H1 (cell line): Measurements from ENCODE around the gene ZSCAN10. TPM values are rescaled to one million over a fixed set of nuclear protein-coding genes. Genes with fewer than 3 reads are reported as not detected.
"Not testable (repeated sequence)": the region's sequence is repeated elsewhere in the genome, so short reads cannot be mapped to it uniquely, and the experiment has no call there.

Source experiments
- CTCF ChIA-PET: fragments of 300-600 bp; sonication (Branson Sonifier 250); formaldehyde crosslinking; loops from one replicate; lab custom pipeline; 2021; ENCODE audit not compliant: partially characterized antibody; lab: Charles Lee
- POLR2A ChIA-PET: fragments of 300-600 bp; sonication (Branson Sonifier 250); formaldehyde crosslinking; loops from one replicate; lab custom pipeline; 2021; ENCODE audit warnings: inconsistent platforms; ENCODE audit not compliant: partially characterized antibody; lab: Charles Lee
- DNase-seq, 2 experiments: peaks; one replicate each; pipeline versions ENCODE4 v3.0.0 to v3.0.0-alpha.2; 2010 to 2022; ENCODE audit warnings: low spot score in 2 of 2, low read depth in 1 of 2, mixed read lengths in 1 of 2
- FAIRE-seq: peaks from 2 replicates; lab custom pipeline; 2011; peaks lifted over from hg19 to GRCh38; lab: Jason Lieb, UNC
- H2AFZ ChIP-seq: 2 replicates; pipeline ENCODE4 v1.8.1; 2012; ENCODE audit warnings: low read length, inconsistent platforms
- H2AK5ac ChIP-seq: 2 replicates; pipeline ENCODE4 v1.6.1; 2013; ENCODE audit warnings: low read depth, low read length
- H2BK120ac ChIP-seq: replicated peaks from 2 replicates; pipeline ENCODE3; 2013; ENCODE audit warnings: low read depth, low read length, inconsistent platforms
- H2BK12ac ChIP-seq: 2 replicates; pipeline ENCODE4 v1.6.1; 2013; ENCODE audit warnings: low read depth, low read length
- H2BK15ac ChIP-seq: 2 replicates; pipeline ENCODE4 v1.6.1; 2013; ENCODE audit warnings: low read length
- H2BK20ac ChIP-seq: 2 replicates; pipeline ENCODE4 v1.6.1; 2013; ENCODE audit warnings: low read length
- H2BK5ac ChIP-seq: 2 replicates; pipeline ENCODE4 v1.6.1; 2013; ENCODE audit warnings: low read depth, low read length
- H3K14ac ChIP-seq: 2 replicates; pipeline ENCODE4 v1.6.1; 2013; ENCODE audit warnings: inconsistent platforms; ENCODE audit not compliant: insufficient read length
- H3K18ac ChIP-seq: 2 replicates; pipeline ENCODE4 v1.6.1; 2013; ENCODE audit warnings: low read length; ENCODE audit errors: extremely low read depth
- H3K23ac ChIP-seq: 2 replicates; pipeline ENCODE4 v1.6.1; 2013; ENCODE audit warnings: inconsistent platforms; ENCODE audit not compliant: insufficient read length
- H3K23me2 ChIP-seq: 2 replicates; pipeline ENCODE4 v1.6.1; 2013; ENCODE audit warnings: low read depth, low read length
- H3K27ac ChIP-seq: 2 replicates; pipeline ENCODE4 v1.6.1; 2011; ENCODE audit warnings: low read depth, low read length, inconsistent platforms
- H3K27me3 ChIP-seq, 4 experiments: replicated peaks in 1 of 4; 1 replicate in 1 of 4; 2 replicates in 3 of 4; pipeline versions ENCODE4 v1.6.1 to v1.8.1; 2011 to 2013; ENCODE audit warnings: low read length in 3 of 4, mild to moderate bottlenecking in 3 of 4, inconsistent platforms in 2 of 4, mixed read lengths in 2 of 4, moderate library complexity in 1 of 4; ENCODE audit not compliant: control insufficient read depth in 3 of 4, insufficient read depth in 3 of 4; ENCODE audit errors: extremely low read depth in 1 of 4
- H3K36me3 ChIP-seq, 4 experiments: 2 replicates each; pipeline versions ENCODE4 v1.6.1 to v1.8.1; 2011 to 2013; ENCODE audit warnings: mild to moderate bottlenecking in 4 of 4, low read length in 3 of 4, moderate library complexity in 2 of 4, control low read depth in 1 of 4, inconsistent platforms in 1 of 4; ENCODE audit not compliant: insufficient read depth in 4 of 4, control insufficient read depth in 2 of 4
- H3K4ac ChIP-seq: replicated peaks from 2 replicates; pipeline ENCODE3; 2013; ENCODE audit warnings: low read length, low read depth, mixed read lengths, inconsistent platforms; ENCODE audit not compliant: insufficient read length
- H3K4me1 ChIP-seq, 4 experiments: replicated peaks in 1 of 4; 1 replicate in 1 of 4; 2 replicates in 3 of 4; pipeline versions ENCODE4 v1.6.1 to v1.8.1; 2011 to 2013; ENCODE audit warnings: low read length in 3 of 4, inconsistent platforms in 2 of 4, mixed read lengths in 1 of 4; ENCODE audit not compliant: insufficient read depth in 4 of 4, control insufficient read depth in 3 of 4
- H3K4me2 ChIP-seq, 2 experiments: 2 replicates each; pipeline versions ENCODE4 v1.6.1 to v1.8.1; 2011 to 2013; ENCODE audit warnings: low read depth in 2 of 2, low read length in 2 of 2, control low read depth in 1 of 2, inconsistent platforms in 1 of 2, mild to moderate bottlenecking in 1 of 2; ENCODE audit not compliant: insufficient read depth in 1 of 2
- H3K4me3 ChIP-seq, 4 experiments: fragments of 200-600, 300-600 bp in 1 of 4; sonication (generic), shearing (Covaris generic), sonication (Bioruptor Twin) in 1 of 4; 2 replicates each; pipeline versions ENCODE4 v1.5.1 to v1.8.1; 2011 to 2016; ENCODE audit warnings: low read length in 4 of 4, low read depth in 3 of 4, control low read depth in 2 of 4, inconsistent platforms in 2 of 4, mild to moderate bottlenecking in 2 of 4, mixed read lengths in 1 of 4, moderate library complexity in 1 of 4; ENCODE audit not compliant: insufficient read depth in 2 of 4; ENCODE audit errors: extremely low read depth in 1 of 4
- H3K56ac ChIP-seq: replicated peaks from 2 replicates; pipeline ENCODE3; 2013; ENCODE audit warnings: low read depth, mild to moderate bottlenecking, mixed read lengths, low read length, inconsistent platforms; ENCODE audit not compliant: insufficient read length
- H3K79me1 ChIP-seq: 2 replicates; pipeline ENCODE4 v1.6.1; 2013; ENCODE audit warnings: low read depth, low read length, control low read depth
- H3K79me2 ChIP-seq, 2 experiments: 2 replicates each; pipeline versions ENCODE4 v1.6.1 to v1.8.1; 2012 to 2013; ENCODE audit warnings: low read length in 2 of 2, mild to moderate bottlenecking in 2 of 2, inconsistent platforms in 1 of 2; ENCODE audit not compliant: insufficient read depth in 2 of 2, control insufficient read depth in 1 of 2
- H3K9ac ChIP-seq, 4 experiments: replicated peaks in 1 of 4; 1 replicate in 1 of 4; 2 replicates in 3 of 4; pipeline versions ENCODE4 v1.6.1 to v1.8.1; 2011 to 2013; ENCODE audit warnings: low read depth in 3 of 4, low read length in 3 of 4, control low read depth in 2 of 4, mild to moderate bottlenecking in 2 of 4, moderate library complexity in 2 of 4, inconsistent platforms in 1 of 4; ENCODE audit errors: extremely low read depth in 1 of 4
- H3K9me3 ChIP-seq, 2 experiments: 2 replicates each; pipeline versions ENCODE4 v1.6.1 to v1.8.1; 2012 to 2013; ENCODE audit warnings: mild to moderate bottlenecking in 2 of 2, moderate library complexity in 2 of 2, control low read depth in 1 of 2, inconsistent platforms in 1 of 2, low read depth in 1 of 2, low read length in 1 of 2, mixed read lengths in 1 of 2; ENCODE audit not compliant: insufficient read depth in 2 of 2
- H4K20me1 ChIP-seq, 2 experiments: replicated peaks in 1 of 2; 2 replicates each; pipeline versions ENCODE3 to v1.8.1; 2011 to 2013; ENCODE audit warnings: inconsistent platforms in 2 of 2, low read length in 2 of 2, mild to moderate bottlenecking in 1 of 2; ENCODE audit not compliant: insufficient read depth in 2 of 2, control insufficient read depth in 1 of 2
- H4K5ac ChIP-seq: 2 replicates; pipeline ENCODE4 v1.6.1; 2013; ENCODE audit warnings: low read length, low read depth, mixed read lengths, inconsistent platforms; ENCODE audit not compliant: insufficient read length
- H4K8ac ChIP-seq: 2 replicates; pipeline ENCODE4 v1.8.0; 2013; ENCODE audit warnings: mild to moderate bottlenecking, moderate library complexity, low read length, inconsistent platforms; ENCODE audit not compliant: insufficient read depth; ENCODE audit errors: extremely low read depth
- H4K91ac ChIP-seq: replicated peaks from 2 replicates; pipeline ENCODE3; 2013; ENCODE audit warnings: low read length, mixed read lengths, inconsistent platforms; ENCODE audit not compliant: insufficient read length
- WGBS, 2 experiments: shearing (Covaris generic) in 1 of 2; methylation state at CpG; one replicate each; pipeline versions ENCODE4 v1.1.6 to v1.1.7; 2013 to 2015; ENCODE audit warnings: low lambda C conversion rate in 2 of 2, mixed read lengths in 2 of 2, inconsistent platforms in 1 of 2, low coverage in 1 of 2, missing lambda C conversion rate in 1 of 2; ENCODE audit not compliant: insufficient replicate concordance in 2 of 2, insufficient coverage in 1 of 2, insufficient read length in 1 of 2; ENCODE audit errors: extremely low coverage in 1 of 2, missing lambda C conversion rate in 1 of 2; 5-methylcytosine and 5-hydroxymethylcytosine counted together
- polyA plus RNA-seq, 7 experiments: library from polyadenylated mRNA; depleted of rRNA in 3 of 7; stranded (reverse) in 5 of 7; unstranded in 2 of 7; fragments of >200 nt in 5 of 7; fragments of 200-250 nt in 2 of 7; gene quantifications; 1 replicate in 5 of 7; 2 replicates in 1 of 7; 4 replicates in 1 of 7; pipeline versions ENCODE4 v1.2.1 to v1.2.3, GENCODE V29; 2011 to 2013; ENCODE audit warnings: missing spikeins in 2 of 7, mixed read lengths in 2 of 7
- total RNA-seq: library from RNA; stranded (reverse); fragmentation: NEBNext Ultra II Directional; extraction: Animal tissue kit (Norgen Biotek cat#: 25700); gene quantifications from 2 replicates; pipeline ENCODE4 v1.2.1, GENCODE V29; 2021

Gene ZSCAN10
- total and polyA plus RNA-seq, 2 of the 8 experiments (the other 6 are each of a cell fraction or from before 2014, with no cell fraction given) = 209 to 314 TPM

DNA sequence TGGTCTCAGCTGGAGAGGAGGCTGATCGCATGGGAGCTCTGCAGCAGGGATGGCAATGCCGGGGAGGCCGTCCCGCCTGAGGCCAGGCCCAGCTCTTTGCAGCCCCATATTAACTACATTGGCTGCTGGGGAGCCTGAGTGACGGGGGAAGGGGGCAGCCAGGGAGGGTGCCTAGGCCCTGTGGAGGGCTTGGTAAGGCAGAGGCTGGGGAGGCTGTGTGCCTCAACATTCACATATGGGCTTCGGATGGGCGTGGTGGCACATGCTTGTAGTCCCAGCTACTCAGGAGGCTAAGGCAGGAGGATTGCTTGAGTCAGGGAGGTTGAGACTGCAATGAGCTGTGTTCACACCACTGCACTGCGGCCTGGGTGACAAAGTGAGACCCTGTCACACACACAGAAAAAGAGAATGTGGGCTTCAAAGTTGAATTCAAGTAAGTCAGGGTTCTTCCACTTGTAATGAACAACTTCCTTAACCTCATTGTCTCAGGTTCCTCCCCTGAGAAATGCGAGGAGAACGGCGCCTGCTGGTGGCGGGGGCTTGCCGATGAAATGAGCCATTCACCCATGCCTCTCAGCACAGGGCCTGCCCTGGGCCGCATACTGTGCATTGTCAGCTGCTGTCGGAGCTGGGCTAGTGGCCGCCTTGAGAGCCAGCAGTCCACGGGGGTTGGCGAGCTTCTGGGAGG is 26.4 kb downstream of the ZSCAN10 start:
- H2AK5ac ChIP-seq, H3K27me3 ChIP-seq, H2BK12ac ChIP-seq, H3K23ac ChIP-seq, H2BK20ac ChIP-seq, H3K9me3 ChIP-seq, H2BK120ac ChIP-seq, H3K14ac ChIP-seq, H3K4me2 ChIP-seq, H3K79me1 ChIP-seq, H3K4me3 ChIP-seq, H3K4me1 ChIP-seq, H3K56ac ChIP-seq, H4K8ac ChIP-seq, H3K27ac ChIP-seq, H2BK5ac ChIP-seq, H4K5ac ChIP-seq, H3K9ac ChIP-seq, H2BK15ac ChIP-seq, H4K20me1 ChIP-seq, H3K18ac ChIP-seq, H2AFZ ChIP-seq, H3K4ac ChIP-seq, H4K91ac ChIP-seq, FAIRE-seq, H3K23me2 ChIP-seq, H3K36me3 ChIP-seq, DNase-seq, H3K79me2 ChIP-seq: not testable (repeated sequence)
- ChIA-PET POLR2A (interaction anchor here (1.2 to 6.6 kb wide), 2 partner anchors 15 to 18 kb away, joined by 3 to 86 read pairs; no protein-coding TSS in a partner anchor), CTCF (interaction anchor here (0.6 to 2.0 kb wide), 4 partner anchors 14 to 602 kb away, joined by 3 to 9 read pairs (median 6); no protein-coding TSS in a partner anchor)
- WGBS, 2 experiments = 79% methylated on average over 7 of the region's 18 CpGs; no CpG with 5 or more reads in 1 of the 2 experiments
